HepG2 (cell line): Measurements from ENCODE around the gene OLFM1. TPM values are rescaled to one million over a fixed set of nuclear protein-coding genes. Genes with fewer than 3 reads are reported as not detected.

ENCODE experiments used
- ATAC-seq: fragments of 200-7000 bp; cut with Tn5 transposase; 3 replicates; pipeline ENCODE4 v1.9.1; 2020; ENCODE audit warnings: mild to moderate bottlenecking, moderate library complexity
- BruUV-seq: library from RNA; stranded (reverse); fragments of 400-500 nt; replicated peaks from 2 replicates; lab custom pipeline; 2021; lab: Mats Ljungman, UMichigan
- CTCF ChIA-PET: fragments of 300-600 bp; formaldehyde crosslinking; extraction: SDS; loops from one replicate; lab custom pipeline; 2021; ENCODE audit warnings: low total read pairs, inconsistent platforms, low intra/inter-chr PET ratio; lab: Yijun Ruan, JAX
- POLR2A ChIA-PET: fragments of 350-600 bp; sonication (Branson Sonifier 250); formaldehyde crosslinking; loops from one replicate; lab custom pipeline; 2020; ENCODE audit warnings: antibody characterized with exemption, inconsistent platforms; lab: Yijun Ruan, JAX
- DNase-seq: peaks from one replicate; pipeline ENCODE4 v3.0.0-alpha.2; 2015; ENCODE audit warnings: low spot score
- FAIRE-seq: peaks from 3 replicates; lab custom pipeline; 2011; peaks lifted over from hg19 to GRCh38; lab: Jason Lieb, UNC
- H2AFZ ChIP-seq: one replicate; pipeline ENCODE4 v1.6.1; 2011; ENCODE audit warnings: low read length, inconsistent platforms
- H3K27ac ChIP-seq: fragments of 300-600 bp; 3 replicates; pipeline ENCODE4 v1.8.0; 2011; ENCODE audit warnings: mixed run types, mild to moderate bottlenecking, mixed read lengths, low read length, inconsistent platforms; ENCODE audit not compliant: insufficient read depth; ENCODE audit errors: extremely low read length
- H3K27me3 ChIP-seq, 2 experiments: fragments of 200-600 bp in 1 of 2; 2 replicates in 1 of 2; 3 replicates in 1 of 2; pipeline versions ENCODE4 v1.6.0 to v1.8.0; 2011; ENCODE audit warnings: low read length in 2 of 2, mild to moderate bottlenecking in 2 of 2, moderate library complexity in 2 of 2, inconsistent platforms in 1 of 2; ENCODE audit not compliant: insufficient read depth in 2 of 2, control insufficient read depth in 1 of 2
- H3K36me3 ChIP-seq, 2 experiments: fragments of 200-600 bp in 1 of 2; replicated peaks in 1 of 2; 2 replicates in 1 of 2; 3 replicates in 1 of 2; pipeline versions ENCODE4 v1.5.1 to v1.8.0; 2011; ENCODE audit warnings: low read length in 2 of 2, inconsistent platforms in 1 of 2; ENCODE audit not compliant: insufficient read depth in 2 of 2, control insufficient read depth in 1 of 2
- H3K4me1 ChIP-seq: 2 replicates; pipeline ENCODE4 v1.5.1; 2012; ENCODE audit warnings: low read length, inconsistent platforms; ENCODE audit not compliant: insufficient read depth
- H3K4me2 ChIP-seq: 2 replicates; pipeline ENCODE4 v1.6.0; 2011; ENCODE audit warnings: low read depth, low read length, inconsistent platforms
- H3K4me3 ChIP-seq, 3 experiments: fragments of 200-600 bp in 1 of 3; sonication (generic), shearing (Covaris generic) in 1 of 3; replicated peaks in 1 of 3; 2 replicates each; pipeline ENCODE4 v1.5.1; 2011 to 2016; ENCODE audit warnings: low read length in 3 of 3, inconsistent platforms in 2 of 3, low read depth in 2 of 3, mild to moderate bottlenecking in 2 of 3, control low read depth in 1 of 3, mixed read lengths in 1 of 3; ENCODE audit not compliant: insufficient read depth in 1 of 3
- H3K79me2 ChIP-seq: one replicate; pipeline ENCODE4 v1.6.1; 2011; ENCODE audit warnings: low read length, inconsistent platforms; ENCODE audit not compliant: insufficient read depth
- H3K9ac ChIP-seq: 2 replicates; pipeline ENCODE4 v1.6.0; 2011; ENCODE audit warnings: mild to moderate bottlenecking, low read depth, low read length, inconsistent platforms; ENCODE audit not compliant: insufficient read depth
- H3K9me3 ChIP-seq: 2 replicates; pipeline ENCODE4 v1.5.1; 2012; ENCODE audit warnings: mild to moderate bottlenecking, low read length
- H4K20me1 ChIP-seq: 2 replicates; pipeline ENCODE4 v1.6.0; 2011; ENCODE audit warnings: inconsistent platforms, mild to moderate bottlenecking, low read length, moderate library complexity; ENCODE audit not compliant: insufficient read depth
- AHR ChIP-seq: IDR thresholded peaks from 2 replicates; pipeline ENCODE4 v1.6.1; 2018; ENCODE audit warnings: missing genetic modification reagents, missing compliant biosample characterization
- EEA1 ChIP-seq: sonication (generic); formaldehyde crosslinking; IDR thresholded peaks from 2 replicates; pipeline ENCODE4 v1.5.1; 2020; ENCODE audit warnings: mild to moderate bottlenecking, missing genetic modification reagents, borderline replicate concordance
- FOXK1 ChIP-seq: sonication (generic); formaldehyde crosslinking; IDR thresholded peaks from 2 replicates; pipeline ENCODE4 v1.4.0; 2020; ENCODE audit warnings: low read depth, missing genetic modification reagents, borderline replicate concordance
- HNF4G ChIP-seq, 2 experiments: sonication (generic) in 1 of 2; formaldehyde crosslinking in 1 of 2; IDR thresholded peaks; 2 replicates each; pipeline versions ENCODE4 v1.4.0 to v1.6.1; 2011 to 2020; ENCODE audit warnings: borderline replicate concordance in 2 of 2, low read depth in 2 of 2, mild to moderate bottlenecking in 2 of 2, low read length in 1 of 2, missing genetic modification reagents in 1 of 2, moderate library complexity in 1 of 2
- HNRNPUL1 ChIP-seq: fragments of 200-400 bp; formaldehyde crosslinking; IDR thresholded peaks from 2 replicates; pipeline ENCODE4 v1.6.1; 2017; ENCODE audit warnings: low read depth, mild to moderate bottlenecking, low read length, moderate library complexity
- MTA3 ChIP-seq: sonication (generic); formaldehyde crosslinking; IDR thresholded peaks from 2 replicates; pipeline ENCODE4 v1.4.0; 2020; ENCODE audit warnings: missing genetic modification reagents
- SMARCC2 ChIP-seq: fragments of 450-650 bp; IDR thresholded peaks from 2 replicates; pipeline ENCODE4 v1.6.1; 2017; ENCODE audit warnings: antibody characterized with exemption, mild to moderate bottlenecking
- ZNF235 ChIP-seq: sonication (generic); formaldehyde crosslinking; IDR thresholded peaks from 2 replicates; pipeline ENCODE4 v1.8.1; 2023; ENCODE audit warnings: mild to moderate bottlenecking, missing genetic modification reagents, borderline replicate concordance
- ZNF713 ChIP-seq: sonication (generic); formaldehyde crosslinking; IDR thresholded peaks from 2 replicates; pipeline ENCODE4 v1.4.0; 2020; ENCODE audit warnings: mild to moderate bottlenecking, missing genetic modification reagents
- WGBS: methylation state at CpG from one replicate; pipeline ENCODE4 v1.1.6; 2017; ENCODE audit warnings: low lambda C conversion rate; 5-methylcytosine and 5-hydroxymethylcytosine counted together
- in situ Hi-C: cut with HindIII; loops from 2 replicates; pipeline ENCODE4 v1.10.0; 2017; ENCODE audit warnings: low pct_unique_long_range_greater_than_20kb; ENCODE audit not compliant: extremely low pct_ligation_motif_present
- intact Hi-C: fragments of 100-400 bp; cut with micrococcal nuclease; formaldehyde crosslinking; loops from one replicate; pipeline ENCODE4 v1.10.0; 2022; ENCODE audit not compliant: unreplicated experiment
- polyA plus RNA-seq, 8 experiments: library from polyadenylated mRNA; depleted of rRNA in 3 of 8; stranded (reverse) in 7 of 8; unstranded in 1 of 8; fragments of >200 nt; fragmentation: Illumina TruSeq in 4 of 8; extraction: Trizol in 4 of 8; gene quantifications; 2 replicates each; pipeline versions ENCODE4 v1.2.1 to v1.2.3, GENCODE V29; 2011 to 2016; ENCODE audit warnings: low read depth in 4 of 8, missing spikeins in 1 of 8, mixed read lengths in 1 of 8; ENCODE audit not compliant: insufficient read depth in 1 of 8
- total RNA-seq, 5 experiments: library from RNA; depleted of rRNA; stranded (reverse); fragments of >200 nt; fragmentation: Illumina TruSeq; extraction: Trizol; gene quantifications; 2 replicates each; pipeline ENCODE4 v1.2.3, GENCODE V29; 2016; ENCODE audit warnings: low read depth in 1 of 5
- TF ChIP-seq, protein P1 (sequence below): sonication (generic); formaldehyde crosslinking; IDR thresholded peaks from 2 replicates; pipeline ENCODE4 v1.5.1; 2020; ENCODE audit warnings: mild to moderate bottlenecking, missing genetic modification reagents, moderate library complexity
- TF ChIP-seq, protein P2 (sequence below), 2 experiments: sonication (generic) in 1 of 2; formaldehyde crosslinking in 1 of 2; IDR thresholded peaks; 2 replicates each; pipeline versions ENCODE4 v1.6.1 to v1.9.0; 2014 to 2022; ENCODE audit warnings: antibody characterized with exemption in 1 of 2, borderline replicate concordance in 1 of 2, inconsistent platforms in 1 of 2, low read depth in 1 of 2, missing genetic modification reagents in 1 of 2

The OLFM1 gene
- total and polyA plus RNA-seq, 2 of the 13 experiments (the other 11 are each of a cell fraction or from before 2014, with no cell fraction given) = not detected

GRCh38 chr9:135086597-135087488 is 625 bp upstream of the OLFM1 start:
- ATAC-seq = no peak
- no peak for DNase-seq
- Histone ChIP-seq H3K27me3 (peaks cover 5 to 66% of the 10 kb centered on the region in 2 experiments), H3K4me1 (peaks cover 29% of the 10 kb centered on the region), H3K4me3 (no peak overlapping the region; a peak in 1 of 6 replicates), H4K20me1 (no peaks in the 10 kb centered on the region), H3K4me2 (0 out of 2 replicates have a peak overlapping the region, but pooled peaks have one; percentile 22), H3K9me3 (no peaks in the 10 kb centered on the region), H3K9ac (no peak overlapping the region), H3K36me3 (no peaks in the 10 kb centered on the region), H3K27ac (no peak overlapping the region), H2AFZ (no peak overlapping the region), H3K79me2 (no peaks in the 10 kb centered on the region)
- CTCF ChIA-PET = interaction anchor here (2.8 to 3.2 kb wide), 2 partner anchors 256 to 325 kb away, joined by 38 to 62 read pairs; no protein-coding TSS in a partner anchor
- intact Hi-C loops (loop anchor here (2.0 kb wide), 1 partner anchor 326 kb away; no protein-coding TSS in a partner anchor), in situ Hi-C loops (loop anchor here (5.0 kb wide), 2 partner anchors 260 to 325 kb away; no protein-coding TSS in a partner anchor)
- 100% methylated on average over 1 of the region's 61 CpGs for WGBS
- no peak for FAIRE-seq
- no peak for TF ChIP-seq ZNF235 (CRISPR knock-in tag)
- TF ChIP-seq HNF4G (IDR thresholded peaks at IDR 0.05; ENCODE audit: borderline replicate concordance, low read depth, low read length) = no peak
- TF ChIP-seq HNF4G (CRISPR knock-in tag; IDR thresholded peaks at IDR 0.05; ENCODE audit: borderline replicate concordance, low read depth) = no peak
- TF ChIP-seq SMARCC2 = no peak
- TF ChIP-seq ZNF713 (CRISPR knock-in tag) = no peak
- no peak for TF ChIP-seq AHR (CRISPR knock-in tag)
- TF ChIP-seq, protein P1, sequence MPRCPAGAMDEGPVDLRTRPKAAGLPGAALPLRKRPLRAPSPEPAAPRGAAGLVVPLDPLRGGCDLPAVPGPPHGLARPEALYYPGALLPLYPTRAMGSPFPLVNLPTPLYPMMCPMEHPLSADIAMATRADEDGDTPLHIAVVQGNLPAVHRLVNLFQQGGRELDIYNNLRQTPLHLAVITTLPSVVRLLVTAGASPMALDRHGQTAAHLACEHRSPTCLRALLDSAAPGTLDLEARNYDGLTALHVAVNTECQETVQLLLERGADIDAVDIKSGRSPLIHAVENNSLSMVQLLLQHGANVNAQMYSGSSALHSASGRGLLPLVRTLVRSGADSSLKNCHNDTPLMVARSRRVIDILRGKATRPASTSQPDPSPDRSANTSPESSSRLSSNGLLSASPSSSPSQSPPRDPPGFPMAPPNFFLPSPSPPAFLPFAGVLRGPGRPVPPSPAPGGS (CRISPR knock-in tag) = no peak
- TF ChIP-seq HNRNPUL1 = no peak
- TF ChIP-seq EEA1 (CRISPR knock-in tag) = no peak
- TF ChIP-seq, protein P2, sequence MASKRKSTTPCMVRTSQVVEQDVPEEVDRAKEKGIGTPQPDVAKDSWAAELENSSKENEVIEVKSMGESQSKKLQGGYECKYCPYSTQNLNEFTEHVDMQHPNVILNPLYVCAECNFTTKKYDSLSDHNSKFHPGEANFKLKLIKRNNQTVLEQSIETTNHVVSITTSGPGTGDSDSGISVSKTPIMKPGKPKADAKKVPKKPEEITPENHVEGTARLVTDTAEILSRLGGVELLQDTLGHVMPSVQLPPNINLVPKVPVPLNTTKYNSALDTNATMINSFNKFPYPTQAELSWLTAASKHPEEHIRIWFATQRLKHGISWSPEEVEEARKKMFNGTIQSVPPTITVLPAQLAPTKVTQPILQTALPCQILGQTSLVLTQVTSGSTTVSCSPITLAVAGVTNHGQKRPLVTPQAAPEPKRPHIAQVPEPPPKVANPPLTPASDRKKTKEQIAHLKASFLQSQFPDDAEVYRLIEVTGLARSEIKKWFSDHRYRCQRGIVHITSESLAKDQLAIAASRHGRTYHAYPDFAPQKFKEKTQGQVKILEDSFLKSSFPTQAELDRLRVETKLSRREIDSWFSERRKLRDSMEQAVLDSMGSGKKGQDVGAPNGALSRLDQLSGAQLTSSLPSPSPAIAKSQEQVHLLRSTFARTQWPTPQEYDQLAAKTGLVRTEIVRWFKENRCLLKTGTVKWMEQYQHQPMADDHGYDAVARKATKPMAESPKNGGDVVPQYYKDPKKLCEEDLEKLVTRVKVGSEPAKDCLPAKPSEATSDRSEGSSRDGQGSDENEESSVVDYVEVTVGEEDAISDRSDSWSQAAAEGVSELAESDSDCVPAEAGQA (IDR thresholded peaks at IDR 0.05; ENCODE audit: low read depth) = no peak
- TF ChIP-seq, protein P2 (CRISPR knock-in tag; IDR thresholded peaks at IDR 0.05; ENCODE audit: borderline replicate concordance) = no peak
- TF ChIP-seq FOXK1 (CRISPR knock-in tag) = no peak
- no peak for TF ChIP-seq MTA3 (CRISPR knock-in tag)
- POLR2A ChIA-PET = no interaction called here
- BruUV-seq = no TSS peak
